C4-2B (cell line): ENCODE measurements around the gene NAT16.

Experiments used
- CTCF ChIP-seq: fragments of 450-650 bp; conservative IDR thresholded peaks from 2 replicates; pipeline ENCODE4 v1.5.1; 2017; ENCODE audit warnings: mild to moderate bottlenecking
- ZFX ChIP-seq: fragments of 450-650 bp; IDR thresholded peaks from 2 replicates; pipeline ENCODE4 v1.6.1; 2017

- no peak for TF ChIP-seq CTCF
- TF ChIP-seq ZFX: no peak
Observed at GRCh38 chr7:101177644-101178043, 2.4 kb downstream of the NAT16 start.
